ENCODE measurements around the gene NANS.
"Not testable (repeated sequence)": the region's sequence is repeated elsewhere in the genome, so short reads cannot be mapped to it uniquely, and the experiment has no call there.

Gene NANS

DNA sequence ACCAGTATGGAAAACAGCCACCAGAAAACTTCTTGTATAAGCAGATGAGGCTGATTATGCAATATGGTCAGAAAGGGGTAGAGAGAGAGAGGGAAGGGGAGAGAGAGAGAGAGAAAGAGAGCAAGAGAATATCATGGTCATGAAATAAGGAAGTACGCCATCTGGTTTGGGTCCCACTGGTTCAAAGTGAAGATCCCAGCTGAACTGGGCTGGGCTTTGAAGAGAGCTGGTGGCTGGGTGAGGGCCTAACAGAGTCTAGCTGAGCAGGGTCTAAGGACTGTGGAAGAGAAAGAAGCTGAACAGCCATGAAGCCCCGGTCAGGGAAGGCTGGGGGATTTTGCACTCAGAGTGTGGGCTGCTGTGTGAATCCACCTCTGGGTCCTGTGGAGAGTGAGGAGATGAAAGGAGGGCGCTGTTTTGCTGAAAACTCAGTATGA is 47.9 kb downstream of the NANS start:
- no peak for DNase-seq

GRCh38 chr9:98105006-98105405 is 48.5 kb downstream of the NANS start:
- no peak for DNase-seq

DNA sequence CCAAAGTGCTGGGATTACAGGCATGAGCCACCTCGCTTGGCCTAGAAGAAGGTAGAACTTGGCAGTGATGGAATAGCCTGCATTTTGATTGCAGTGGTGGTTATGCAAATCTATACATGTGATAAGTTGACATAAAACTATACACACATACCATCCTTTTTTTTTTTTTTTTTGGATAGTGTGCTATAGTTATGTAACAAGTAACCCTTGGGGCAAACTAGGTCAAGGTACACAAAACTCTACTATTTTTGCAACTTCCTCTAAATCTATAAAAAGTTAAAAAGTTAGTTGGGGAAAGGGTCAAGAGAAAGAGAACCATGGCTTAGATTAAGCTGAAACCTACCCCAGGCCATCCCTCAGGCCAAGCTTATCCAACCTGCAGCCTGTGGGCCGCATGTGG is 51.4 kb downstream of the NANS start:
- DNase-seq: no peak

- no peak for DNase-seq
These were observed 52.0 kb downstream of the NANS start for GRCh38 chr9:98108531-98109031.

DNA sequence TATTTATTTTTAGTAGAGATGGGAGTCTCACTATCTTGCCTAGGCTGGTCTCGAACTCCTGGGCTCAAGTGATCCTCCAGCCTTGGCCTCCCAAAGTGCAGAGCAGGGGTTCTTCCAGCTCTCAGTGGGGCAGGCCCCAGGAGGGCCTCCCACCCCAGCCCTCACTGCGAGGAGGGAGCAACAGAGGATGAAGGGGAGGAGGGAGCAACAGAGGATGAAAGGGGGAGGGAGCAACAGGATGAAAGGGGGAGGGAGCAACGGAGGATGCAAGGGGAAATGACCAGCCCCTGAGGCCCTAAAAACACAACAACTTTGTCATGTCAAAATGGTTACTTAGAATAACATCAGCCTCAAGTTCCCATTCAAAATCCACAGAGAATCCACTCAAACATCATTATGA is 52.5 kb downstream of the NANS start:
- no peak for DNase-seq

- not testable (repeated sequence) for DNase-seq
These were observed 60.6 kb downstream of the NANS start for GRCh38 chr9:98117097-98117496.

DNA sequence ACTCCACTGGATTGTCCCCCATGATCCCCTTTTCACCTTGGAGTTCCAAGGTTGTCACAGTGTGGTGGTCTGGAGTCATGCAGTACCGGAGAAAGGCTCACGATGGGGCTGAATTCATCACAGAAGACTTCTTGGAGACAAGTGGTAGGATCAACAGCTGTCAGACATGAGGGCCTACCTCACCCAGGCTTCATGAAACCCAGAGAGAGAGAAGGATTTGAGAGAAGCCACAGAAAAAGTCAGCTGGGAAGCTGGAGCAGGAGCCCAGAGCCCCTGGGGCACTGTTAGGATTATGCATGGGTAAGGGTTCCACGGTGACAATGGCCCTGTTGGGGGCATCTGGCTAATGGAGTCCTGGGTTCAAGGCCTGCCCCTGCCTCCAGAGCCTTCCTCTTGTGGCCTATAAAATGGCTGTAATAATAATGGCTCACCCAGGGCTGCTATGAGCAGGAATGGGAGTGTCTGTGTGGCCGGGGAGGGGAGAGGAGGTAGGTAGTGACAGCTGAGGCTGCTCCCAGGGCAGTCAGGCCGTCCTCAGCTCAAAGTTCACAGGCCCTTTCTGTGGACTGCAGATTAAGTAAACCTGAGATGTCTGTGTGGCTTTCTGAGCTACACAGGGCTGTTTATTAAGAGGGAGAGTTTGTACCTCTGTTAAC is 61.6 kb downstream of the NANS start:
- DNase-seq: no peak

GRCh38 chr9:98118640-98119601 is 62.4 kb downstream of the NANS start, which contains the start of gene TRIM14:
Gene TRIM14, minus strand, starts transcription at chr9:98119222. Its CDS starts 34 bp downstream, at chr9:98119188.
- DNase-seq: peak; percentile 85

GRCh38 chr9:98120476-98120875 is 63.9 kb downstream of the NANS start:
- DNase-seq: no peak

GRCh38 chr9:98121058-98121457 is 64.5 kb downstream of the NANS start:
- no peak for DNase-seq

DNA sequence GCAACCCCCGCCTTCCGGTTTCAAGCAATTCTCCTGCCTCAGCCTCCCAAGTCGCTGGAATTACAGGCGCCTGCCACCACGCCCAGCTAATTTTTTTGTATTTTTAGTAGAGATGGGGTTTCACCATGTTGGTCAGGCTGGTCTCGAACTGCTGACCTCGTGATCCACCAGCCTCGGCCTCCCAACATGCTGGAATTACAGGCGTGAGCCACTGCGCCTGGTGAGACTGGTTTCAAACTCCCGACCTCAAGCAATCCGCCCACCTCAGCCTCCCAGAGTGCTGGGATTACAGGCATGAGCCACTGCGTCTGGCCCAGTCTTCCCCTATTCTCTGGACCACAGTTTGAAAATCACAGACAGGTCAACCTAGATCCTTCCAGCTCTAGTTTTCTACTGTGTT is 67.6 kb downstream of the NANS start:
- DNase-seq: not testable (repeated sequence)

GRCh38 chr9:98124637-98125426 is 68.3 kb downstream of the NANS start:
- no peak for DNase-seq

DNA sequence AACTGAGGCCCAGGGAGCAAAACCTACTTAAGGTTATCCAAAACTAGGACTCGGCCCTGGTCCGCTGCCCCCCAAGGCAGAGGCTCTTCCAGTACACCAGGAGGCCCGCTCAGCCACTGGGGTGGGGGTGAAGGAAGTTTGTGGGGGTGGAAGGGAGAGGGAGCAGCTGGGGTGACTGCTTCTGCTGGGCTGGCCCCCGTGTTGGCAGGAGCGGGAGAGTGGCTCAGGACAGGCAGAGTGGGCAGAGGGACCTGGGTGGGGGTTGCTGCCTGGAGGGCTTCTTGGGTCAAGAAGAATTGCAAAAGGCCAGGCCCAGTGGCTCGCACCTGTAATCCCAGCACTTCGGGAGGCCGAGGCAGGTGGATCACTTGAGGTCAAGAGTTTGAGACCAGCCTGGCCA is 70.7 kb downstream of the NANS start:
- DNase-seq: no peak

DNA sequence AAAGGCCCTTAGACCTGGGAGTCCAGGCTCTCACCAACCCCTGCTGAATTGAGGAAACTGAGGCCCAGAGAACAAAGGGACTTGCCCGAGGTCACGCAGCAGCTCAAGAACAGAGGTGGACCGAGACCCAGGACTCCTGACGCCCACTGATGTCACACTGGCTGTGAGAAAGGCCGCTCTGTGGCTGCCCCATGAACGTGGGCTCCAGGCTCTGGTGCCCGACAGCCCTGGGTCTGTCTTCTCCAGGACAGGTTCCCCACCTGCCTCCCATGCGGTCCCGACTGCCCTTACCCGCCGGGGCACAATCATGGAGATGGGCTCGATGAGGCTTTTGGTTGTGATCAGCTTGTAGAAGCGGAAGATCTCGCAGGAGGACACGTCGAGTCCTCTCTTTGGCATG is 71.8 kb downstream of the NANS start:
- DNase-seq: no peak

- DNase-seq: no peak
These were observed 72.9 kb downstream of the NANS start for GRCh38 chr9:98129451-98129881.

- not testable (repeated sequence) for DNase-seq
These were observed 73.5 kb downstream of the NANS start for GRCh38 chr9:98130060-98130459.

GRCh38 chr9:98130576-98131228 is 74.2 kb downstream of the NANS start:
- no peak for DNase-seq

DNA sequence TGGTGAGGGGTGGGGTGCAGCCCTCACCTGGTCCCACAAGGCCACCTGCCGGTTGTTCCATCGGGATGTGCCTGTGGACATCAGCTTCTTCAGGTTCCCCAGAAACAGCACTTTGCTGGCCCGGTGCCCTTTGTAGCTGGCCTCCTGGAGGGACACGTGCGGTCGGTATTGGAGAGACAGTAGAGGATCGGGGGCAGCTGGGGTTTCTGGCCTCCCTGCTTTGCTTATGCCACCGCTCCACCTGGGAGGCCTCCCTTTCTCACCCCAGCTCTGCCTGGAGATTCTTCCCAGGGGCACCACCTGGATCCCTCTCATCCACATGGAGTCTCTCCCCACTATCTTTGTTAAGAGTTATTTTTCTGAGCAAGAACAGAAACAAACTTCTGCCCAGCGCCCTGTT is 75.6 kb downstream of the NANS start:
- DNase-seq: no peak

Measured in islet precursor cell (in vitro differentiated cells).